GM12865 (cell line): ENCODE data around the gene RIOX2.

Source experiments
- DNase-seq: peaks from one replicate; pipeline ENCODE4 v3.0.0; 2010; ENCODE audit warnings: low read depth
- H3K4me3 ChIP-seq: 2 replicates; pipeline ENCODE4 v1.5.1; 2011; ENCODE audit warnings: mild to moderate bottlenecking, low read depth, low read length, control low read depth
- TF ChIP-seq, protein P1 (sequence below): IDR thresholded peaks from 2 replicates; pipeline ENCODE4 v1.5.1; 2011; ENCODE audit warnings: low read length, control low read depth, low read depth, inconsistent platforms; ENCODE audit not compliant: insufficient read depth; ENCODE audit errors: missing control alignments

Gene RIOX2

DNA sequence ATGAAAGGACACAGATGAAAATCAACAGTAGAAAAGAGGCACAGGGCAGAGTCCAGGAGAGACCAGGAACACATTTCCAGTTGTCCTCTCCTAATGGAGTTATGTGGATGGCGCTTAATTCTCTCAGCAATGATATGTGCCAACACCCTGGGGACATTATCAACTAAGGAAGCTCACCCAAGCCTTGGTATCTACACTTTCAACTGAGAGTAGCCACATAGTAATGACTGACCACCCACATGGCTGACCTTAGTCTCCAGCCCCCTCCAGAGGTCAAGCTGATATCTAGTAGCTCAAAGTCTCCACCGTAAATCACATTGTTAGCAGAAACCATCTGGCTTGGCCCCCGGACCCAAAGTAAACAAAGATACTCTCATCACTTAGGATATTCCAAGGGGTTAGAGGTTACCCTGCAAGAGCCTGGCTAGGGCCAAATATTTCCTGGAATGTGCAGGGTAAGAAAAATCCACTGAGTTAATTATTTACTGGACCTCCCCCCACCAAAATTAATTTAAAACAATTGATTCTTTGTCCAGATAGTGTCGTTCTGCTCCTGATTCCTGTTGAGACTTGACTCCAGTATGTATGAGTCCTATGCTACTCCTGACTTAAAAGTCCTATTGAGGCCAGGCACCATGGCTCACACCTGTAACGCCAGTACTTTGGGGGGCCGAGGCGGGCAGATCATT lies 38.1 kb upstream of the RIOX2 start:
- H3K4me3 ChIP-seq = no peak overlapping the region
- no peak for DNase-seq
- TF ChIP-seq, protein P1, sequence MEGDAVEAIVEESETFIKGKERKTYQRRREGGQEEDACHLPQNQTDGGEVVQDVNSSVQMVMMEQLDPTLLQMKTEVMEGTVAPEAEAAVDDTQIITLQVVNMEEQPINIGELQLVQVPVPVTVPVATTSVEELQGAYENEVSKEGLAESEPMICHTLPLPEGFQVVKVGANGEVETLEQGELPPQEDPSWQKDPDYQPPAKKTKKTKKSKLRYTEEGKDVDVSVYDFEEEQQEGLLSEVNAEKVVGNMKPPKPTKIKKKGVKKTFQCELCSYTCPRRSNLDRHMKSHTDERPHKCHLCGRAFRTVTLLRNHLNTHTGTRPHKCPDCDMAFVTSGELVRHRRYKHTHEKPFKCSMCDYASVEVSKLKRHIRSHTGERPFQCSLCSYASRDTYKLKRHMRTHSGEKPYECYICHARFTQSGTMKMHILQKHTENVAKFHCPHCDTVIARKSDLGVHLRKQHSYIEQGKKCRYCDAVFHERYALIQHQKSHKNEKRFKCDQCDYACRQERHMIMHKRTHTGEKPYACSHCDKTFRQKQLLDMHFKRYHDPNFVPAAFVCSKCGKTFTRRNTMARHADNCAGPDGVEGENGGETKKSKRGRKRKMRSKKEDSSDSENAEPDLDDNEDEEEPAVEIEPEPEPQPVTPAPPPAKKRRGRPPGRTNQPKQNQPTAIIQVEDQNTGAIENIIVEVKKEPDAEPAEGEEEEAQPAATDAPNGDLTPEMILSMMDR = no peak

DNA sequence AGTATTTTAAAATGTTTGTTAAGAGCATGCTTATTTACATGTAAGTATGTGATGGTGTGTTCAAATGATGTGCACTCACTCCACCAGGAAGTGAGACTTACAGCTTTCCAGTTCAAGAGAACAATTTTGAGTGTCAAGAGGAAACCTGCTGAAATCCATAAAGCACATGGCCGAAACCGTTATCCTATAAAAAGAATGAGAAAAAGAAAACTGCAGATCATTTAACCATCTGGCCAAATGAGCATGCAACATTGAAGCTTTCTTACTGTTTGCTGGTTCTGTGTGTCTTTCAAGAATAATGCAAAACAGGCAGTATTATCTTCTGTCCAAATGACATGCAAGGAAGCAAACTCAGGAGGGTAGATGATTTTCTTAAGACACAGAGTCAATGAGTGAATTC lies 36.6 kb upstream of the RIOX2 start:
- TF ChIP-seq, protein P1 = no peak
- peak; percentile 70 for DNase-seq
- H3K4me3 ChIP-seq = no peak overlapping the region

DNA sequence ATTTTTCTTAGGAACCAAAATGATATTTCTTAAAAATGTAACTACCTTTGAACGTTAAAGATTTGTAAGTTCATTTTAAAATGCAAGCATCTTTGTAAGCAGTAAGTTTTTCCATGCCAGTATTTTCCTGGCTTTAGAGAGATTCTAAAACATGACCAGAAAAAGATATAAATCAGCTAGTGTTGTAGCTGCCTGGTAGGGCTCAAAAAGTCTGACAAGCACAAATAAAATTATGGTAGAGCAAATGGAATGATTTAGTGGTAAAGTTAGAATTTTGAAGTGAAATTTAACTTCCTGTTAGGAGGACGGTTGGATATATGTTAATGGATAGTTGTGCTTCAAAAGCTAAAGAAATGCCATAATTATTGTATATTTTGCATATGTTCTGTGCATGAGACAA lies 33.2 kb upstream of the RIOX2 start:
- DNase-seq = no peak
- no peak overlapping the region for H3K4me3 ChIP-seq
- TF ChIP-seq, protein P1 = no peak

DNA sequence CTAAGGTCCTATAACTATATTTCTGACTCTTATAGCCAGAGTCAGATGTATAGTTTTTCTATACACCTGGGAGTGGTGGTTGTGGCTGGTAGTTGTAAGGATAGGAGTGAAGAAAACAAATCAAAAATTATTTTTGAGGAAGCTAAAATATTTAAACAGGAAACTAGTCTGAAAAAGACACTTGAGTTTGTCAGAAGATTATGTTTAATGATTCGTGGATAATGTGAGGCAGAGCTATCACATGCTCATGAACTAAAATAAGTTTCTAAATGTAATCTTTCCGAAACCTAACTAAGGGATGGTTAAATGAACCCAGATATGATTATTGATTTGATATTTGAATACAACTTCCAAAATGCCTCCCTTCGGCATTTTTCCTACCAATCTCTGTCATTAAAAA lies 32.5 kb upstream of the RIOX2 start:
- no peak overlapping the region for H3K4me3 ChIP-seq
- no peak for DNase-seq
- TF ChIP-seq, protein P1 = no peak

DNA sequence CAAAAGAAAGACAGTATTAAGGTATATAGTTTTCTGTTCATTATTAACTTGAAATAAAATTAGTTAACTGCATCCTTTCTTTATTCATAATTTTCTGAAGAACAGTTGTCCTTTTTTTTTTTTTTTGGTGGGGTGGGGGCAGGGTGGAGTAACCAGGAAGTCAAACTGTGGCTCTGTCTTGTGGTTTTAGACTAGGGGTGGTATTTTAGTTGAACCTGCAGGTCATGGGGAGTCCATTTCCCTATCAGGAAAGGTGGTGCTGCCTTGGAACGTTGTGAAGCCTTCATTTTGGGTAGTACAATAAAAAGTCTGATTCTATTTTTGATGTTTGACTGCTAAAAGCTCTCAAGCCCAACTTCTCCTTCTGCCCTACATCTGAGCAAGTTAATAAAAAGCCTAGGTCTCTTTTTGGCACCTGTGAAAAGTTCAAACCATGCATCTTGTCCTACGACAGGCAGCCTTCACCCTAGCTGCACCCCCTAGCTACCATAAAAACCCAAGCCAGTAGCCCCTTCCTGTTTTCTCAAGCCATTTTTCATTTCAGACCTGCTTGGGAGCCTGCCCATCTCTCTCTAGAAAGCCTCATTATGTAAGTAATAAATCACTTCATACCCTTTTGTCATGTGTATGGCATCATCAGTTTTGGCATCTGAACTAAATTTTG lies 31.2 kb upstream of the RIOX2 start:
- TF ChIP-seq, protein P1 = no peak
- DNase-seq = peak; percentile 63
- no peak overlapping the region for H3K4me3 ChIP-seq

DNA sequence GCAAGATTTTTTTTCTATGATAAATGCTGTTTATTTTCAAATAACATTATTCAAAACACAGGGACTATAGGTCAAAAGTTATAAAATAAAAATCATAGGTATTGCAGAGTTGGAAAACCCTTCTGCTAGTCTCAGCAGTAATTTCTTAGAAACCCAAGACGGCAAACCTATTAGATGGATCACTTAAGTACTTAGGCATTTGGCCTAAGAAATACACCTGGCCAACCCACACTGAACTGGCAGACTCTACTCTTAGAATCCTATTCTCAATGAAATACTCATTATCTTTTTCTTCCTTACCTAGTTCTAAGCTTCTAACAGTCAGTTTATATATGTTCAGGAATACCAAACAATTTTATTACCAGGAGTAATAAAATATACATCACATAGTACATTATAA lies 30.5 kb upstream of the RIOX2 start:
- TF ChIP-seq, protein P1 = no peak
- no peak overlapping the region for H3K4me3 ChIP-seq
- DNase-seq = no peak
